Dendritic cell treated with granulocyte-macrophage colony-stimulating factor and Interleukin-4, amounts not matched to agents 40 ng/mL and 50 ng/mL, for 4 days (primary cell): ENCODE data around the gene FAM216B.
"Not testable (repeated sequence)": the region's sequence is repeated elsewhere in the genome, so short reads cannot be mapped to it uniquely, and the experiment has no call there.

ENCODE experiments used
- H3K27ac Mint-ChIP-seq: one replicate; pipeline ENCODE4 v1.8.0; 2022; ENCODE audit warnings: mild to moderate bottlenecking, mixed read lengths
- H3K27me3 Mint-ChIP-seq: one replicate; pipeline ENCODE4 v1.8.0; 2022; ENCODE audit warnings: mild to moderate bottlenecking, mixed read lengths
- H3K36me3 Mint-ChIP-seq: one replicate; pipeline ENCODE4 v1.8.0; 2022; ENCODE audit warnings: low read depth, mixed read lengths
- H3K4me1 Mint-ChIP-seq: one replicate; pipeline ENCODE4 v1.8.0; 2022; ENCODE audit warnings: low read depth, mixed read lengths
- H3K4me3 Mint-ChIP-seq: one replicate; pipeline ENCODE4 v1.8.0; 2022; ENCODE audit warnings: mild to moderate bottlenecking, moderate library complexity, mixed read lengths
- H3K9me3 Mint-ChIP-seq: one replicate; pipeline ENCODE4 v1.8.0; 2022; ENCODE audit warnings: mixed read lengths
- intact Hi-C: fragments of 100-400 bp; cut with micrococcal nuclease; formaldehyde crosslinking; loops from one replicate; pipeline ENCODE4 v1.15.0; 2022

FAM216B gene

DNA sequence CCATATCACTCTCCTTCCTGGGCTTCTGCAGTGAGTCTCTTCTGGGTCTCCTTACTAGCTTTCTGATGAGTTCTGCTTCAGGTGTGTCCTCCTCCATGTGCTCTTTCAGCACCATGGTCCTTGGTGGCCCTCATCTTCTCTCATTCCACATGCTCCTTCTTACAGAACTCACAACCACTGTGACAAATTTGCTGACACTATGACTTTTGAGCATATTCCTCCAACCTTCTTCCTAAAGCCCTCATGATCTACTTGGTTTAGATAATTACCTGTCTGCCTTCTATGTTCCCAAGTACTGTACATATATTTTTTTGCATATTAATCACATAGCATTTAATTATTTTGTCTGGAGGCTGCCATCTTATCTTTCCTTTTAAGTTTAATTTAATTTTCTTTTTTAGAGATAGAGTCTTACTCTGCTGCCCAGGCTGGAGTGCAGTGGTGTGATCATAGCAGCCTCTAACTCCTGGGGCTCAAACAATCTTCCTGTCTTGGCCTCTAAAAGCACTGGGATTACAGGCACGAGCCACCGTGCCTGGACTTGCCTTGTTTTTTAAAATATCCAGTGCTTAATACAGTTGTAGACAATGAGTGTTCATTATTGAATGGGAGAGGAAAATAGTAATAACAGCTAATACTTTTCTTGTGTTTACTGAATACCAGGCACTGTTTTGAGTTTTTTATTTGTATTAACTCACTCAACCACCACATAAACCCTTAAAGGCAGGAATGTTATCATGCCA is 23.5 kb upstream of the FAM216B start:
- no peaks in the 10 kb centered on the region for H3K36me3 Mint-ChIP-seq
- no peak overlapping the region for H3K4me3 Mint-ChIP-seq
- intact Hi-C loops: no loop called here
- no peaks in the 10 kb centered on the region for H3K9me3 Mint-ChIP-seq
- H3K27ac Mint-ChIP-seq: no peak overlapping the region
- no peaks in the 10 kb centered on the region for H3K27me3 Mint-ChIP-seq
- peaks cover 6% of the 10 kb centered on the region for H3K4me1 Mint-ChIP-seq

DNA sequence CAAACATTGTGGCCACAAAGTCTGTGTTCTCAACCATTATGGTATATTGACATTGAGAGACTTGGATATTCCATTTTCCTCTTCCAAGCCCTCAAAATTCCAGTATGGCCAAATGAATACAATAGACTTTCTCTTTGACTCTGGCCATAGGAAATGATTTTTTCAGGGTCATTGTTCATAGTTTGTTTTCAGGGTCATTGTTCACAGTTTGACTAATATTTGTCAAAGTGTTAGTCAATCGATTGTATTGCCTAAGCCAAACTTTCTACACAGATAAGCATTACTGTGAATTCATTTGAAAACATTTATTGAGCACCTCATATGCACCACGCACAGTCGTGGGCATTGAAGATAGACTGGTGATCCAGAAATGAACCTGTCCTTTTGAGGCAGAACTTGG is 22.9 kb upstream of the FAM216B start:
- intact Hi-C loops: no loop called here
- Mint-ChIP-seq H3K27me3 (no peaks in the 10 kb centered on the region), H3K27ac (no peak overlapping the region), H3K4me3 (no peak overlapping the region), H3K36me3 (no peaks in the 10 kb centered on the region), H3K9me3 (no peaks in the 10 kb centered on the region), H3K4me1 (peaks cover 6% of the 10 kb centered on the region)

DNA sequence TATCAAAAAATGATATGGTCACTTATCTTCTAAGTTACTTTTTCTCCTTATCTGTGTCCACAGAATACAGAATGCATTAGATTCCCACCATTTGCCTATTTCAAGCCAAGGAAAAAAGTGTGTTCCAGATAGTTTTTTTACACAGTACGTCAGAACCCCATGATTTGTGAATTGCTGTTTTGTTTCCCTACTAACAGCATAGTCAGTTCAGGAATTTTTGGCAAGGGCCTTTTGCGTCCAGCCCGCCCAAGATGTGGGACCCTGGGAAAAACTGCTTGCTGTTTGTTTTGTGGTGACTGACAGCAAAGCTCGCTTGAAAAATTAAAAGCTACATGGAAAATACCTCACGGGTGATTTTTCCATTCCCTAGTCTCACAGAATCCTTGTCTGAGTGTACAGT is 20.4 kb upstream of the FAM216B start:
- H3K4me1 Mint-ChIP-seq: no peaks in the 10 kb centered on the region
- intact Hi-C loops: no loop called here
- H3K27ac Mint-ChIP-seq: no peak overlapping the region
- H3K9me3 Mint-ChIP-seq: no peaks in the 10 kb centered on the region
- H3K4me3 Mint-ChIP-seq: no peak overlapping the region
- no peaks in the 10 kb centered on the region for H3K36me3 Mint-ChIP-seq
- H3K27me3 Mint-ChIP-seq: no peaks in the 10 kb centered on the region

DNA sequence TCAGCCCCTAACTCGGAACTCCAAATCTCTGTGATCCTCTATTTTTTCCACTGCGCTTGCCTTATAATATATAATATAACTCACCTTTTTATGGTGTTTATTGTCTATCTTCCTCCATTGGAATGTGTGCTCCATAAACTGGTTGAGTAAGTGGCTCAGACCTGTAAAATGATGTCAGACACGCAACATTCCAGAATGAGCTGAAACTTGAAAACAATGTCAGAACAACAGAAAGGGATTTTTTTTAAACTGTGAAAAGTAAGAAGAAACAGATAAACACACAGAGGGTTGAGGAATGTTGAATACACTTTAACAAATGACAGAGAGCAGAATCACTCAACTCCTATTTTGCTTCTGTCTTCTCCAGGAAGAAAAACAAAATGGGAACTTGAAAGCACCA is 19.1 kb upstream of the FAM216B start:
- Mint-ChIP-seq H3K27ac (no peak overlapping the region), H3K4me1 (no peaks in the 10 kb centered on the region), H3K9me3 (no peaks in the 10 kb centered on the region), H3K27me3 (no peaks in the 10 kb centered on the region), H3K36me3 (no peaks in the 10 kb centered on the region), H3K4me3 (no peak overlapping the region)
- intact Hi-C loops: no loop called here

DNA sequence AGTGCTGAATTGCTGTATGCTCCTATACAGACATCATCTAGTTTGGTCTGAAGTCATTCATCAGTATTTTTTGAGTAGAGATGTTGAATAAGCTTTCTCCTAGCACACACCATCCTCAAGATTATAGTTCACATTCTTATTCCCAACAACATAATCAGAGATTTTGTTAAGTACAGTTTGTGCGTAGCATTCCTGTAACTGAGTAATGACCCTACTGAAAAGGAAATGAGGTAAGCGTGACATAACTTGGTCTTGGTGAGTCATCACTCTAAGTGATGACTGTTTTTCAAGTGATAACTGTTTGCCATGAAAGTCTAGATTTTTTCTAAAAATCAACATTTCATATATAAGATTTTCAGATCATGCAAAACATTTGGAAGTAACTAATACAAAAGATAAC is 18.5 kb upstream of the FAM216B start:
- intact Hi-C loops: no loop called here
- no peaks in the 10 kb centered on the region for H3K36me3 Mint-ChIP-seq
- H3K9me3 Mint-ChIP-seq: no peaks in the 10 kb centered on the region
- H3K27me3 Mint-ChIP-seq: no peaks in the 10 kb centered on the region
- H3K27ac Mint-ChIP-seq: no peak overlapping the region
- H3K4me3 Mint-ChIP-seq: no peak overlapping the region
- no peaks in the 10 kb centered on the region for H3K4me1 Mint-ChIP-seq

DNA sequence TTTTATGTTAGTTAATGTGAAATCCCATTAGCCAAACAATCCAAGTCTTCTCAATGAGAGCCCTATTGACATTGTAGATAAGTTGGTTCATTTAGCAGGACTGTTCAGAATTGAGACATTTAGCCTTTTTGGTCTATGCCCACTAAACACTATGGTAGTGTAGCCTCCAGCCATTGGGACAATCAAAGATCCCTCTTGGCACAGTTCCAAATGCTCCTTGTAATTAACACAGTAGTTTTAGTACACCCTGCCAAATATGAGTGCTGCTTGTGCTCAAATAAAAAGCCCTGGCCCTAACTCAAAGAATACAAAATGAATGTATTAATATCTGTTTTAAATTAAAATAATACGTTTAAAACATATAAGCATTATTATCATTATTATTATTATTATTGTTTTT is 15.4 kb upstream of the FAM216B start:
- H3K9me3 Mint-ChIP-seq: no peaks in the 10 kb centered on the region
- intact Hi-C loops: no loop called here
- H3K27ac Mint-ChIP-seq: no peak overlapping the region
- peaks cover 1% of the 10 kb centered on the region for H3K27me3 Mint-ChIP-seq
- H3K36me3 Mint-ChIP-seq: no peaks in the 10 kb centered on the region
- H3K4me1 Mint-ChIP-seq: no peaks in the 10 kb centered on the region
- H3K4me3 Mint-ChIP-seq: no peak overlapping the region

DNA sequence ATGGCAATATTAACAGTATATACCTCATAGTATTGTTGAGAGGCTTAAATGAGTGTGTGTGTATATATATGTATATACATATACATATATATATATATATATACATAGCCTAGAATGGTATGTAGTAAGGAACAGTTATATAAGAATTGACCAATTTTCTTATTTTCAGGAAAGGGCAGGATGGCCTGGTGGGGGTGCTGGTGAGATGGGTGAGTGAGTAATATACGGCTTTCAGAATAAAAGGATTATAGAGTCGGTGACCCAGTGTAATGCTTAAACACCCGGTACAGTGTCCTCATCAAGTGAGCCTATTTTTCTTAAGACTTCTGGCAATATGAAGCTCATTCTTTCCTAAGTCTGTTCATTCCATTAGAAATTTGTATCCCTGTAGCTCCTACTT is 11.7 kb upstream of the FAM216B start:
- H3K4me1 Mint-ChIP-seq: no peaks in the 10 kb centered on the region
- H3K27ac Mint-ChIP-seq: no peak overlapping the region
- H3K4me3 Mint-ChIP-seq: no peak overlapping the region
- H3K27me3 Mint-ChIP-seq: peaks cover 1% of the 10 kb centered on the region
- H3K9me3 Mint-ChIP-seq: peaks cover 12% of the 10 kb centered on the region
- H3K36me3 Mint-ChIP-seq: no peaks in the 10 kb centered on the region
- intact Hi-C loops: no loop called here

DNA sequence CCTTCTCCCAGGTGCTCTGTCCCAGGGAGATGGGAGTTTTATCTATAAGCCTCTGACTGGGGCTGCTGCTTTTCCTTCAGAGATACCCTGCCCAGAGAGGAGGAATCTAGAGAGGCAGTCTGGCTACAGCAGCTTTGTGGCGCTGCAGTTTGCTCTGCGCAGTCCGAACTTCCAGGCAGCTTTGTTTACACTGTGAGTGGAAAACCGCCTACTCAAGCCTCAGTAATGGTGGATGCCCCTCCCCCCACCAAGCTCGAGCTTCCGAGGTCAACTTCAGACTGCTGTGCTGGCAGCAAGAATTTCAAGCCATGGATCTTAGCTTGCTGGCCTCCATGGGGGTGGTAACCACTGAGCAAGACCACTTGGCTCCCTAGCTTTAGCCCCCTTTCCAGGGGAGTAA is 4.8 kb upstream of the FAM216B start:
- H3K36me3 Mint-ChIP-seq, intact Hi-C loops, H3K4me1 Mint-ChIP-seq, H3K4me3 Mint-ChIP-seq, H3K27ac Mint-ChIP-seq, H3K27me3 Mint-ChIP-seq: not testable (repeated sequence)
- H3K9me3 Mint-ChIP-seq: peaks cover 21% of the 10 kb centered on the region

DNA sequence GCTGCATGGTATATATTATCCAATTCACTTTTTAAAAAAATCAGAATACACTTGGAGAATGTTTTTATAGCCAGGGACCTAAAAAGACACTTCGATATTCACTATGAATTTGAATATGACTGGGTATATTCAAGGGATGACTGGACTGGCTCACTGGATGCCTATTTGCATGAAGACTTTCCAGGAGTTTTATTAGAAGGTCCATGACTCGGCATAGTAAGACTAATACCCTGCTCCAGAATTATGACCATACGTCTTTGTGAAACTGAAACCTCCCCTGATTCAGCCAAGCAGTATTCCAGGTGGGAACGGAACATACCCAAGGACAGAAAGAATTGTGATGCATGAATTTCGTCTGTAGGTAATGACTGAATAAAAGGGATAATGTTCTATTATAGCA is 3.9 kb upstream of the FAM216B start:
- no peaks in the 10 kb centered on the region for H3K4me1 Mint-ChIP-seq
- H3K27ac Mint-ChIP-seq: no peak overlapping the region
- H3K4me3 Mint-ChIP-seq: no peak overlapping the region
- H3K36me3 Mint-ChIP-seq: no peaks in the 10 kb centered on the region
- peaks cover 21% of the 10 kb centered on the region for H3K9me3 Mint-ChIP-seq
- intact Hi-C loops: no loop called here
- no peaks in the 10 kb centered on the region for H3K27me3 Mint-ChIP-seq

DNA sequence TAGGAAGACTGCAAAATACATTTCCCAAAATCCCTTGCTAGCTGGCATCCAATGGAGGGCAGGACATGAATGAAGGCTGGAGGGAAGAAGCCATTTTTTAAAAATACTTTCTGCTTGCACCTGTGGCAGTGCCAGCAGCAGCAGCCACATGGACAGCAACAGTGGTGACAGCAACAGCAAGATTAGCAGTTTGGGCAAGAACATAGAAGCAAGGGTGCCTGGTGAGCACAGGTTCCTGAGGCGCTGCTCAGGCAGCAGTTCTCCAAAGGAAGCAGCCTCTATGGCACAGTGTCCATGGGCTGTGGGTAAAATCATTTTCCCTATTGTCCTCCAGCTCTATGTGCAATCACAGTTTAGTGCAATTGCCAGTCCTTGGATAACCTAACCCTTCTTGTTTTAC is 1.3 kb upstream of the FAM216B start:
- H3K27me3 Mint-ChIP-seq: no peaks in the 10 kb centered on the region
- H3K36me3 Mint-ChIP-seq: no peaks in the 10 kb centered on the region
- H3K4me3 Mint-ChIP-seq: no peak overlapping the region
- H3K9me3 Mint-ChIP-seq: peaks cover 9% of the 10 kb centered on the region
- no peaks in the 10 kb centered on the region for H3K4me1 Mint-ChIP-seq
- H3K27ac Mint-ChIP-seq: no peak overlapping the region
- intact Hi-C loops: no loop called here

DNA sequence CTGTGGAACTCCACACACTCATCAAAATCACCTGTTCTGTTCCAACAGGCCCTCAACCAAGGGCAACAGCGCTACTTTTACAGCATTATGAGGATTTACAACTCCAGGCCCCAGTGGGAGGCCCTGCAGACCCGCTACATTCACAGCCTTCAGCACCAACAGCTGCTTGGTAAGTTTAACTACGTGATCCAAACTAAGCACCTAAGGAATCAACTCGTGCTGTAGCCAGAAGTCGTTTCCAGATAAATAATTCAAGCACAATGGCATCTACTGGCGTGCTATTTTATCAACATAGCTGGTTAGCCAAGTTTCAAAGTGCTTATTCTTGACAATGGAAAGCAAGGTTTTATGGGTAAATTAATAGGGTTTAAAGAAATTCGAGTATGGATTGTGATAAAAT is 5.3 kb downstream of the FAM216B start:
- H3K27me3 Mint-ChIP-seq: no peaks in the 10 kb centered on the region
- no peak overlapping the region for H3K4me3 Mint-ChIP-seq
- no peak overlapping the region for H3K27ac Mint-ChIP-seq
- intact Hi-C loops: no loop called here
- H3K36me3 Mint-ChIP-seq: no peaks in the 10 kb centered on the region
- H3K4me1 Mint-ChIP-seq: no peaks in the 10 kb centered on the region
- H3K9me3 Mint-ChIP-seq: peaks cover 13% of the 10 kb centered on the region

DNA sequence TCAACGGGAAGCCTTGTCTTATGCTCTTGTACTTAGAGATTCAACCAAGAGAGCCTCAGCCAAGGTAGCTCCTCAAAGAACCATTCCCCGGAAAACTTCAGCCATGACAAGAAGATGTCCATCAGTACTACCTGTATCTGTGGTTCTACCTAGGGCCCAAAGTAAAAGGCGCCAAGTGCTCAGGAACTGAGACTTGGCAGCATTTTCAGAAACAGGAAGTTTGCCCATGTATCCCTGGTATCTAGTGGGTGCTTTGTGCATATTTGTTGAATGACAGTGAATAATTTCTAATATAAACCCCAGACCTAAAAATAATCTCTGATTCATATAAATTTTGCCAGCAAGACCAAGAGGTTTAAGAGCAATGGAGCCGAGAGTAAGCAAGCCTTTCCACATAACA is 7.2 kb downstream of the FAM216B start:
- Mint-ChIP-seq H3K36me3 (no peaks in the 10 kb centered on the region), H3K27me3 (no peaks in the 10 kb centered on the region), H3K4me3 (no peak overlapping the region), H3K4me1 (no peaks in the 10 kb centered on the region), H3K9me3 (peaks cover 13% of the 10 kb centered on the region), H3K27ac (no peak overlapping the region)
- intact Hi-C loops: no loop called here

DNA sequence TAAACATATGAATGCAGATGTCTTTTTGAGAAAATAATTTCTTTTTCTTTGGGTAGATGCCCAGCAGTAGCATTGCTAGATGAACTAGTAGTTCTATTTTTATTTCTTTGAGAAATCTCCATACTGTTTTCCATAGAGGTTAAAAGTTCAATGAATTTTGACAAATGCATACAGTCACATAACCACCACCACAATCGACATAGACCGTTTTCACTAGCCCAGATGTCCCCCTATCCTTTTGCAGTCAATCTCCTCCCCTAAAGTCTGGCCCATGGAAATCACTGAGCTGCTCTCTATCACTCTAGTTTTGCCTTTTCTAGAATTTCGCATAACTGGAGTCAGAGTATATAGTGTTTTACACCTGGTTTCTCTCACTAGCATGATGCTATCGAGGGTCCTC is 10.8 kb downstream of the FAM216B start:
- Mint-ChIP-seq H3K36me3 (no peaks in the 10 kb centered on the region), H3K4me3 (no peak overlapping the region), H3K27me3 (peaks cover 5% of the 10 kb centered on the region), H3K9me3 (peaks cover 13% of the 10 kb centered on the region), H3K4me1 (no peaks in the 10 kb centered on the region), H3K27ac (no peak overlapping the region)
- intact Hi-C loops: no loop called here

DNA sequence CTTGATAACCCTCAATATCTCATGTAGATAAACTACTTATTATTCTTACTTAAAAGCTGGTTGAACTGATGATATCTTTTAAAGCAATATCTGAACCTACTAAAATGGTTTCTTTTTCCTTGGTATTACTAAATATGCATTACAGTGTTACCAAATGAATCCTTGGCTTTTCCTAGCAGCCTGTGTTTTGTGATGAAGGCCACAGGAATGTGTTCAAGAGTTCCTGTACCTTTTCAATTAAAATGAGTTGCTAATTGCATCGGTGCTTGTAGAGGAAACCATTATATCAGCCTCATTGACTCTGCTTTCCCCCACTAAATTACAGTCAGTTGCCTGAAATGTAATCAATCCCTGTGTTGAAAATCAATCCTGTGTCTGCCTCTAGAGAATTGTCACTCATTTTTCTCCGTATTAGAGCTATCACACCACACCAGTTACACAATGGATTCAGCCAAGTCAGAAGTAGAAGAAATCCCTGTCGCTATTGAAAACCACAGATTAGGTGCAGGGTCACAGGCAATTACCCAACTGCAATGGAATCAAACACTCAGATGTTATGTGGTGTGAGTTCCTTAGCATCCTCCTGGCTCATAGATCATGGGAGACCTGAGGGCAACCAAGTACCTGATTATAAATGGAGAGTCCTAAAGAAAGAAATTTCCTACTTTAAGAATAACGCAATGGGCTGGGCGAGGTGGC is 13.3 kb downstream of the FAM216B start:
- no peak overlapping the region for H3K4me3 Mint-ChIP-seq

DNA sequence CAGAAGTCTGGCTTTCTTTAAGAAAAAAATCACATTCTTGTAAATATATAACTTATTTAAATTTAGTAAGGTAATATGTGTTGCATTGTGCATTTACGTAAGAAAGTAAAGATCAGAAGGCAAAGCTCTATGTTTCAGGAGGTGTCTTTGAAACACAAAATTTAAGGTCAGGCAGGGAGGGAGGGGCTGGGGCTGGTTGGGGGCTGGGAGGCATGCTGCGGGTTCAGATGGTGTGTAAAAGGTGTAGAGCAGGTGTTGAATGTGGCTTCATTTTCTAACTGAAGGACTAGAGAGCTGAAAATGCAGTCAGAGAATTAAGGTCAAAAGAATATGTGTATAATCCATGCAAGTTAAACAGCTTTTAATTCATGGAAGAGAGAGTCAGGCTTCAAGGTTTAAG is 14.3 kb downstream of the FAM216B start:
- no peaks in the 10 kb centered on the region for H3K4me1 Mint-ChIP-seq
- H3K27ac Mint-ChIP-seq: no peak overlapping the region
- no peaks in the 10 kb centered on the region for H3K36me3 Mint-ChIP-seq

More for the DNA sequence above, 13.3 kb downstream of the FAM216B start:
- H3K9me3 Mint-ChIP-seq: no peaks in the 10 kb centered on the region
- H3K27me3 Mint-ChIP-seq: peaks cover 5% of the 10 kb centered on the region
- no peak overlapping the region for H3K27ac Mint-ChIP-seq
- intact Hi-C loops: no loop called here
- H3K4me1 Mint-ChIP-seq: no peaks in the 10 kb centered on the region
- no peaks in the 10 kb centered on the region for H3K36me3 Mint-ChIP-seq

More for the DNA sequence above, 14.3 kb downstream of the FAM216B start:
- intact Hi-C loops: no loop called here
- Mint-ChIP-seq H3K9me3 (no peaks in the 10 kb centered on the region), H3K4me3 (no peak overlapping the region), H3K27me3 (peaks cover 5% of the 10 kb centered on the region)
